NB4 (cell line): ENCODE results near the gene KRT85.
"Not testable (repeated sequence)": the region's sequence is repeated elsewhere in the genome, so short reads cannot be mapped to it uniquely, and the experiment has no call there.

Experiments
- DNase-seq: peaks from one replicate; pipeline ENCODE4 v3.0.0; 2010; ENCODE audit warnings: low read depth
- H3K4me3 ChIP-seq: one replicate; pipeline ENCODE4 v1.5.1; 2011; ENCODE audit warnings: mild to moderate bottlenecking, low read depth, low read length, moderate library complexity
- CTCF ChIP-seq: IDR thresholded peaks from one replicate; pipeline ENCODE4 v1.5.1; 2012; ENCODE audit warnings: low read depth, low read length
- MAX ChIP-seq: IDR thresholded peaks from 2 replicates; pipeline ENCODE4 v1.6.1; 2011; ENCODE audit warnings: low read depth, low read length
- MYC ChIP-seq: IDR thresholded peaks from 2 replicates; pipeline ENCODE4 v1.6.1; 2011; ENCODE audit warnings: low read depth, low read length
- POLR2A ChIP-seq: IDR thresholded peaks from 2 replicates; pipeline ENCODE4 v1.6.1; 2011; ENCODE audit warnings: mild to moderate bottlenecking; ENCODE audit not compliant: insufficient read length; ENCODE audit errors: extremely low read depth

The KRT85 gene

GRCh38 chr12:52413202-52413601 lies 45.9 kb upstream of the KRT85 start:
- DNase-seq, result no peak
- no peak for TF ChIP-seq POLR2A
- TF ChIP-seq MYC, result no peak
- TF ChIP-seq CTCF, result no peak
- no peak for TF ChIP-seq MAX
- H3K4me3 ChIP-seq, result no peak overlapping the region

GRCh38 chr12:52411815-52412214 lies 44.5 kb upstream of the KRT85 start:
- no peak for DNase-seq
- no peak for TF ChIP-seq MYC
- no peak for TF ChIP-seq MAX
- no peak for TF ChIP-seq CTCF
- TF ChIP-seq POLR2A, result no peak

GRCh38 chr12:52410589-52411248 lies 43.4 kb upstream of the KRT85 start:
- not testable (repeated sequence) for H3K4me3 ChIP-seq, DNase-seq

More at GRCh38 chr12:52411815-52412214, 44.5 kb upstream of the KRT85 start:
- H3K4me3 ChIP-seq, result no peak overlapping the region

GRCh38 chr12:52407918-52408317 lies 40.6 kb upstream of the KRT85 start:
- no peak for TF ChIP-seq MYC
- no peak for TF ChIP-seq CTCF
- TF ChIP-seq POLR2A, result no peak
- TF ChIP-seq MAX, result no peak
- DNase-seq, result no peak
- no peak overlapping the region for H3K4me3 ChIP-seq

GRCh38 chr12:52405922-52406385 lies 38.7 kb upstream of the KRT85 start, which contains the start of gene KRT82:
KRT82 (minus strand) TSS chr12:52406335; CDS start chr12:52406277, 58 bp downstream.
- TF ChIP-seq POLR2A, result no peak
- TF ChIP-seq CTCF, result no peak
- TF ChIP-seq MYC, result no peak
- no peak for TF ChIP-seq MAX
- DNase-seq, result no peak
- H3K4me3 ChIP-seq, result no peak within 1 kb of the TSS

- no peak for DNase-seq
- no peak overlapping the region for H3K4me3 ChIP-seq
- TF ChIP-seq MAX (no peak), POLR2A (no peak), CTCF (no peak), MYC (no peak)
Measured at GRCh38 chr12:52404951-52405350, 37.7 kb upstream of the KRT85 start.
